NCI-H460 (cell line): ENCODE results near the gene RPL22L1. TPM values are rescaled to one million over a fixed set of nuclear protein-coding genes. Genes with fewer than 3 reads are reported as not detected.
A peak's percentile ranks its signal among the peaks of the same experiment; 100 is the strongest.
"Not testable (repeated sequence)": the region's sequence is repeated elsewhere in the genome, so short reads cannot be mapped to it uniquely, and the experiment has no call there.

Experiments
- DNase-seq: peaks from one replicate; pipeline ENCODE4 v3.0.0-alpha.2; 2016; ENCODE audit warnings: low read depth; ENCODE audit errors: extremely low read depth
- total RNA-seq: library from RNA; depleted of rRNA; stranded (reverse); fragments of >200 nt; shearing (Covaris generic); gene quantifications from 2 replicates; pipeline ENCODE4 v1.2.3, GENCODE V29; 2014; rRNA removed

Gene RPL22L1
- total RNA-seq, 1 experiment from 2014 or later: 551 TPM

- DNase-seq: no peak
These were observed 33.5 kb downstream of the RPL22L1 start for GRCh38 chr3:170836491-170836890.

GRCh38 chr3:170835336-170835735 is 34.7 kb downstream of the RPL22L1 start:
- no peak for DNase-seq

- no peak for DNase-seq
These were observed 39.4 kb downstream of the RPL22L1 start for GRCh38 chr3:170830580-170830979.

GRCh38 chr3:170829546-170830272 is 40.3 kb downstream of the RPL22L1 start:
- DNase-seq: no peak

GRCh38 chr3:170826047-170826446 is 43.9 kb downstream of the RPL22L1 start:
- no peak for DNase-seq

GRCh38 chr3:170823562-170823961 is 46.4 kb downstream of the RPL22L1 start:
- not testable (repeated sequence) for DNase-seq

GRCh38 chr3:170818325-170818724 is 51.7 kb downstream of the RPL22L1 start:
- DNase-seq: not testable (repeated sequence)

GRCh38 chr3:170817471-170817870 is 52.5 kb downstream of the RPL22L1 start:
- not testable (repeated sequence) for DNase-seq

- DNase-seq: no peak
These were observed 53.2 kb downstream of the RPL22L1 start for GRCh38 chr3:170816841-170817240.

GRCh38 chr3:170816341-170816740 is 53.7 kb downstream of the RPL22L1 start:
- DNase-seq: no peak

GRCh38 chr3:170815936-170816335 is 54.1 kb downstream of the RPL22L1 start:
- DNase-seq: no peak

GRCh38 chr3:170815340-170815739 is 54.7 kb downstream of the RPL22L1 start:
- peak; percentile 11 for DNase-seq

Other genes with a start within 250 kb of the RPL22L1 start
- gene EIF5A2, start 38.4 kb upstream of the RPL22L1 start, total RNA-seq: 9.0 and 9.3 TPM in 2 replicates
- gene SLC2A2, start 156.5 kb upstream of the RPL22L1 start, total RNA-seq: not detected in 2 replicates